HG03575 (cell line): Measurements from ENCODE around the gene LMAN2L.

Experiments
- ATAC-seq: cut with Tn5 transposase; IDR thresholded peaks from one replicate; pipeline ENCODE4 v1.9.1; 2021; ENCODE audit not compliant: unreplicated experiment, insufficient number of reproducible peaks, low FRiP score; ENCODE audit errors: extremely low read depth

The LMAN2L gene

DNA sequence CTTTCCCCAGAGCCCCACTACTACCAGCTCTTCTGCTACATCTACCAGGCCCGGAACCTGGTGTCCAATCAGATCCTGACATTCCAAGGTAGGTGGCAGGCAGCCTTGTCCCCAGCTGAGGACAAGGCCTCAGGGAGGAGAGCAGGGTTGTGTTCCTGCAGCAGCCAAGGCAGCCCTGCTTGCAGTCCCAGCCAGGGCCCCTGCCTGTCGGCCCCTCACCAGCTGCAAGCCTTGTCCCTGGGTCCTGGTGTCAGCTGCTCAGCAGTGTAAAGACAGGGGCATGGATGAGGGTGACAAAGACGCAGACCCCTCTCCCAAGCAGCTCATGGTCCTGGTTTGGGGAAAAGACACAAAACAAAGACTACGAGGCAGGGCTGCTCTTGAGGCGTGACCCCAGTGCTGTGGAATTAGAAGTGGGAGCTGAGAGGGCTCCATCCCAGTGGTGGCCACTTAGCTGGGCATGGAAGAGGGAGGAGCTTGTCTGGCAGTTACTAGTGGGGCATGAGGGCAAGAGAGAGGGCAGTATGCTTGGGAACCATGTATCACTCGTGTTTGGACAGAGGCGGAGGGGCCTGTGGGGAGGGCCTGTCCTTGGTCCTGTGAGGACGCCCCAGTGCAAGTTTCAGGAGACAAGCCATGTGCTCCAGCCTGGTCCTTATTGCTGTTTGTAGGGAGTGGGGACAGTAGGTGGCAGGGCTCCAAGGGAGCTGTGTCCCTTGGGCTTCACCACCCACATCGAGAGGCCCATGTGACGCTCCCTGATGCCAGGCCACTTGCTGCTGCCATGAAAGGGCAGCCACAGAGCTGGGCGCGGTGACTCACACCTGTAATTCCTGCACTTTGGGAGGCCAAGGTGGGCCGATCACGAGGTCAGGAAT lies 47.5 kb downstream of the LMAN2L start:
- no peak for ATAC-seq

DNA sequence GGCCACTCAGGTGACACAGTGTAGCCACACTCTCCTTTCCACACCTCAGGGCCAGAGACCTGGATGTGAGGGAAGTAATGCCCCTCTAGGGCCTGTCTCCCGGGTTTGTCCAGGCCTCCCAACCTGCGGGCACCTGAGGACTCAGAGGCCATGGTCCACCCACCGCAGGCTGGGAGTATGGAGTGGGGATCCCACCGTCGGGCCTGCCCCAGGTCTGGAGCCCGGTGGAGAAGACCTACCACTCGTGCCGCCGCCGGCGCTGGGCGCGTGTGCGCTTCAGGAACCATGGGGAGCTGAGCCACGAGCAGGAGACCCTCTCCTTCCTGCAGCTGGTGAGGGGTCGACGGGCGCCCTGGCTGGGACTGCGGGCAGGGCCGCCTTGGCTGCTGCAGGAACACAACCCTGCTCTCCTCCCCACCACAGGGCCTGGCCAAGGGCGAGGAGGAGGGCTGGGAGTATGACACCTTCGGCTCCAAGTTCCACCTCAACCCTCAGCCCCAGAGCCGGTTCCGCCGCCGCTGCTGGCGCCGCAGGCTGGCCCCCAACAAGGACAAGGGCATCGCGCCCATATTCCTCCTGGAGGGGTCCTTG lies 48.7 kb downstream of the LMAN2L start:
- no peak for ATAC-seq

DNA sequence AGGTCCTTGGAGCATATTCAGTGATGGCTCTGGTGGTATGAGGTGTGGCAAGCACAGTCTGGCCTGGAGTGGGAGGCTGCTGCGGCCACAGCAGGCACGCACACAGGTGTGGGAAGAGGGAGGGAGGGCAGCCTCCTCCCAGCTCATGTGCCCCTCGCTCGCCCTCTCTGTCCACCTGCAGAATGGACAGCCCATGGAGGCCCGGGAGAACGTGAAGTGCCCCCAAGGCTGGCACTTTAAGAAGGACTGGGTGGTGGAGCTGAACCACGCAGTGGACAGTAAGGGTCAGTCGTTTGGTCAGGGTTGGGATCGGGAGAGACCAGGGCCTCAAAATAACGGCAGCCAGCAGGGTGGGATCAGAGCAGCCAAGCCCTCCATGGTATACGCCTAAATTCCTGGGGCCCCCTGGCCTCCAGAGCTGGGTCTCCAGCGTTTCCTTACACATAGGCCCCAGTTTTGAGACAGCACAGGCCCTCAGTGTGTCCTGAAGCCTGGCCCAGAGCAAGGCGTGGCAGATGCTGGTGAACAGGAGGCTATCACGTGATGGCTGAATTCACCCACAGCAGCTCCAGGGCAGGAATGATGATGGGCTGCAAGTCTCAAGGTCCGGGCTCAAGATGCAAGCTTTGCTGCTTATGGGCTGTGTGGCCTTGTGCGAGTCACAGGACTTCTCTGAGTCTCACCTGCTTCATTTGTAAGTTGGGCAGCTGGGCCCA lies 49.4 kb downstream of the LMAN2L start:
- no peak for ATAC-seq

DNA sequence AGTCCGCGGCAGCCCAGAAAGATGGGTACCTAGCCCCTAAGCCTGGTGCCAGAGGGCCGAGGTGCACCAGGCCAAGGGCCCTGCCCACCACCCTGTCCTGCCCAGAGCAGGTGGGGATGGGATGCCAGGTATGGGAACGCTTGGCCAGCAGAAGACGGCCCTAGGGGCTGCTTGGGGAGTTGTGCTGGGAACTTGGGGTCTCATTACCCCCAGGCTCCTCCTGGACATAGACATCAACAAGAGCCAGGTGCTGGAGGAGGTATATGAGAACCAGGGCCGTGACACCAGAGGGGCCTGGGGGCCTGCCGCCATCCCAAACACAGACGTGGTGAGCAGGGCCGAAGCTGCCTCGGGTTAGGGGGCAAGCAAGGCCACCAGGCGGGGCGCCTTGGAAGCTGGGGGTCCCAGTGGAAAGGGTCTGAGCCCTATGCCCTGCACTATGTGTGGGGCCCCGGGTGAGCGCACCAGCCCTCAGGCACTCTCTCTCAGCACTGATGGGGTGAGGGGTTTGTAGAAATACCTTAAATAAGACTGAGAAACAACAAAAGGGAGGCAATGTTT lies 50.4 kb downstream of the LMAN2L start:
- no peak for ATAC-seq

- no peak for ATAC-seq
Measured at GRCh38 chr2:96688649-96689430, 51.0 kb downstream of the LMAN2L start.

DNA sequence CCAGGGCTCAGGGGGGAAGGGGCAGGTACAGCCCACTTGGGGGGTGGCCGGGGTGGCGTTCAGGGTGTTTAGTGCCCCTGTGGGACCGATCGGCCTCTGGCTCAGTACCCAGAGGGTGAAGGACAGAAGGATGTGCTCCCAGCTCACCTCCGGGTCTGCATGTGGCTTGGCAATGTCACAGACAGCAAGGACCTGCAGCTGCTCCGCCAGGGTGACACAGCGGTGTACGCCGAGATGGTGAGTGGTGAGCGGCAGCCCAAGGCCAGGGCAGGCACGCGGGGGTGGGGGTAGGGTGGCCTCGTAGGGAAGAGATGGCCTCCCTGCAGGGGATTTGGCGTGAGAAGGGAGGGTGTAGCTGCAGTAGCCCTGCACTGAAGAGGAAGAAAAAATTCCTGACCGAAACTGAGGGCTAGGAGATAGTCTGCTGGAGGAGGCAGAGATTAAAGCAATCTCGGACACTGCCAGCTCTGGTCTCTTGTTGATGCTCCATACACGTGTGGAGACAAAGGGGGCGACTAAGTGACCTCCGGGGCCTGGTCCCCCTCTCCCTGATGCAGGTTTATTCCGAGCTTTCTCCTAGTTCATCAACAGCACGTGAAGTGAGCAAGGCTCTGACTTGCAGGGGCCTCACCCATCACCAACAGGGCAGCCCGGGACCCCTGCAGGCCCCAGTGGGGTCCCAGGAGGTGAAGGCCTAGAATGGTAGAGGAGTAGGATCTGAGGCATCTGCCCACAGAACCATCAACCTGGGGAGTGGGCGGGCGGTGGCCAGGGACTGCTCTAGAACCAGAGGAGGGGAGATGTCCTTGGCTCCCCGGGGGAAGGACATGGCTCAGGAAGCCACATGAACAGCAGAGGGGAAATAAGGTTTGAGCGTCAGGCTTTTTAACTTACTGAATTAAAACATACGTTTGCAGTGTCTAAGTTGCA lies 51.9 kb downstream of the LMAN2L start:
- no peak for ATAC-seq

GRCh38 chr2:96687266-96687665 lies 52.6 kb downstream of the LMAN2L start:
- ATAC-seq = no peak

DNA sequence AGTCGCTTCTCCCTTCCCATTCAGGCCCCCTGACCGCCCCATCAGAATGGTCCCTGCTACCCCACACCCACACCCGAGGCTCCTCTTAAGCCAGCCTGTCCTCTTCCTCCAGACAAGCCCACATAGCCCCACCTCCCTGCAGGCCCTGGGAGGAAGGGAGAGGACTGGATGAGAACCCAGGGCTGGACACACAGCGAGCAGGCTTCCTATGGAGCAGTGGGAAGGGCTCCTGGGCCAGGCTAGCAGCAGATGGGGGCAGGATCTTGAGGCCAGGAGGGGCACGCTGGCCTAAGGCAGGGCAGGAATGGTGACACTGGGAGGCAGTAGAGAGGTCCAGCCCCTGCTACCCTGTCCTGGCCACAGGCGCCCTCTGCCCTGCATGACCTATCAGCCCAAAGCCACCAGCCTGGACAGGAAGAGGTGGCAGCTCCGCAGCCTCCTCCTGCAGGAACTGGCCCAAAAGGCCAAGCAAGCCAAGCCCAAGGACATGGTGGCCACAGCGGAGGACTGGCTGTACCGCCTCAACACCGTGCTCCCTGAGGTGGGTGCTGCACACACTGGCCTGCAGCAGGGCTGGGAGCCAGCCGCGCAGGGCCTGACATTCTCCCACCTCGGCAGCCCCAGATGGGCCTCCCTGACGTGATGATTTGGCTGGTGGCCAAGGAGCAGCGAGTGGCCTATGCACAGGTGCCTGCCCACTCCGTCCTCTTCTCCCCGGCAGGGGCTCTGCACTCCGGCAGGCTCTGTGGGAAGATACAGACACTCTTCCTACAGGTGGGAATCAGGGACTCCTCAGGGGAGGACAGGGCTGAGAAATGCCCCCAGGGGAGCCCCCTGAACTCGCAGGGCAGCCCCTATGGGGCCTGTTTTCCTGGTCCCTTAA lies 54.0 kb downstream of the LMAN2L start:
- no peak for ATAC-seq

- no peak for ATAC-seq
Measured at GRCh38 chr2:96684883-96685576, 54.8 kb downstream of the LMAN2L start.

DNA sequence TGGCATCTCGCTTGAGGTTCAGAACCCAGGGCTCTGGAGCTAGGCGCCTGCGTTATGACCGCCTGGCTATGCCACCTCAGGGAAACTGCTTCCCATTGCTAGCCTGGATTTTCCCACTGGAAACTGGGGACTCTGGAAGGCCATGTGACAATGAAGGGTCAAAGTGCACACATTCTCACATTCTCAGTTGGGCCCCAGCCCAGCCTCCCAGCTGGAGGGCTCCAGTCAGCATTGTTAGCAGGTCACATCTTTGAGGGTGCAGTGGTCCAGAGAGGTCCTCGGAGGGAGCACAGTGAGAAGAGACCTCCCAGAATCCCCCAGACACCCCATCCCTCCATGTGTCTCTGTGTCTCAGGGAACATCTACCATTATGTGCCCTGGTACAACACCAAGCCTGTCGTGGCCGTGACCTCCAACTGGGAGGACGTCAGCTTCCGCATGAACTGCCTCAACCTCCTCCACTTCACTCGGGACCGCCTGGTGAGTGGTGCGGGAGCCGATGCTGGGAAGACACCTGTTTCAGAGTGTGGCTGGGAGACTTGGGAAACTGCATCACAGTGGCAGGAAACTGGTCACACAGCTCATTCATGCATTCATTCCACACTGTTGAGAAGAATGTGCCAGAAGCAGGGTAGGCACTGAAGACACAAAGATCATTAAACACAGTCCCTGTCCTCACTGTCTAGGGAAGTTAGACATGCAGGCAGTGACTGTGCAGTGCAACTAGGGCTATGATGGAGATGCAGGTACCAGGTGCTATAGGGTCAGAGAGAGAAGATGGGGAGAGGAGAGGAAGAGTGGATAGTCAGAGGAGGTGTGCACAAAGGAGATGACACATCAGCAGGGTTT lies 55.7 kb downstream of the LMAN2L start:
- no peak for ATAC-seq

GRCh38 chr2:96683307-96683706 lies 56.6 kb downstream of the LMAN2L start:
- ATAC-seq = no peak

DNA sequence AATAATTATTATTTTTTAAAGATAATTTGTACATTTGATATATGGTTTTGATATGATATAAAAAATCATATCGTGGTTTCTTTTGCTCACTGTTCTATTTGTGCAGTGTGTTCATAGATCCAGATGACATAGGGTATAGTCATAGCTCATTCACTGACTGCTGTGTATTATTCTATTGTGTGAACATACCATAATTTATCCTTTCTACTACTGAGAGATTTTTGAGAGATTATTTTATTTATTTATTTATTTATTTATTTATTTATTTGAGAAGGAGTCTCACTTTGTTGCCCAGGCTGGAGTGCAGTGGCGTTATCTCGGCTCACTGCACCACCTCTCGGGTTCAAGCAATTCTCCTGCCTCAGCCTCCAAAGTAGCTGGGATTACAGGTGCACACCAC lies 58.3 kb downstream of the LMAN2L start:
- no peak for ATAC-seq

DNA sequence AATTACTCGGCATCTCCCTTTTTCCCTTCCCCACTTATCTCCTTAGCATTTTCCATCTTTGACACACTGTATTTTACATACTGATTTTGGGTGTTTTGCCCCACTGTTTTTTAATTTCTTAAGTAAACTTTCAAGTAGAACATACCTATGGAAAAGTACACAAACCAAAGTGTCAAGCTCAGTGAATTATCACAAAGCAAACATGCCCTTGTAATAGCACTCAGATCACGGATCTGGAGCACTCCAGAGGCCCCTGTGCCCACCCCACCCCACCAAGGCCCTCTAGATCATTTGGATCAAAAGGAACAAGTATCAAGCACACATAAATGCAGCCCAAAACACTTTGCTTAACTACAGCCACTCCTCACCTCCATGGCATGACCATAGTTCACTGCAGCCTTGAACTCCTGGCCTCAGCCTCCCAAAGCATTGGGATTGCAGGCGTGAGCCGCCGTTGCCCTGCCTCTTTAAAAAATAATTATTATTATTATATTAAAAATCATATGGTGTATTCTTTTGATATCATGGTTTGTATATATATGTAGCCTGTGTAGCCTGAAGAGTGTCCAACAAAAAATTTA lies 59.2 kb downstream of the LMAN2L start:
- ATAC-seq = no peak

DNA sequence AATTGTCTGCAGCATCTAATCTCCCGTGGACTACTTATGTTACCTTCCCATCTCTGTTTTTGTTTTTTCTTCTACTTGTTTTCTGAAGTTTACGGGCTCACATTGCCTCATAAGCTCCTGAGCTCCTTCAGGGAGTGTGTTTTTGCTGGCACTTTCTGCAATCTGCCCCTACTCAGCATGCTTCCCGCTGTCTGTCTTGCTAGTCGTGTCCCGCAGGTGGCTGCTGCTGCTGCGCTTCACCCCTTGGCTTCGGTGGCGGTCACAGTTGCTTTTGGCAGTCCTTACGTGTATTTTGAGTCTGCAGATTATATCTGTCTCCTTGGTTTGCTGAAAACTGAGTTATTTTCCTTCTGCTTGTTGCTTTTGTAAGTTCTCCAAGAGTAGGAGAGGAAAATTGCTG lies 60.0 kb downstream of the LMAN2L start:
- no peak for ATAC-seq

GRCh38 chr2:96669539-96670215 lies 70.2 kb downstream of the LMAN2L start:
- ATAC-seq = no peak
